Keratinocyte (primary cell): ENCODE data around the gene TSPAN16. TPM values are rescaled to one million over a fixed set of nuclear protein-coding genes. Genes with fewer than 3 reads are reported as not detected.
"Not testable (repeated sequence)": the region's sequence is repeated elsewhere in the genome, so short reads cannot be mapped to it uniquely, and the experiment has no call there.

Experiments
- DNase-seq: peaks from one replicate; pipeline ENCODE4 v3.0.0-alpha.2; 2011; ENCODE audit warnings: low read depth, missing footprints, low spot score
- FAIRE-seq: peaks from 2 replicates; lab custom pipeline; 2011; peaks lifted over from hg19 to GRCh38; lab: Jason Lieb, UNC
- H2AFZ ChIP-seq: 2 replicates; pipeline ENCODE4 v1.6.0; 2012; ENCODE audit warnings: low read length, control low read depth, inconsistent platforms; ENCODE audit not compliant: control insufficient read depth
- H3K27ac ChIP-seq: 2 replicates; pipeline ENCODE4 v1.5.1; 2011; ENCODE audit warnings: low read length; ENCODE audit not compliant: control insufficient read depth, insufficient read depth
- H3K27me3 ChIP-seq: 3 replicates; pipeline ENCODE4 v1.6.0; 2011; ENCODE audit warnings: low read length; ENCODE audit not compliant: control insufficient read depth, insufficient read depth; ENCODE audit errors: extremely low read depth
- H3K36me3 ChIP-seq, 2 experiments: 2 replicates in 1 of 2; 3 replicates in 1 of 2; pipeline ENCODE4 v1.5.1; 2011; ENCODE audit warnings: low read length in 2 of 2, mild to moderate bottlenecking in 1 of 2; ENCODE audit not compliant: control insufficient read depth in 2 of 2, insufficient read depth in 2 of 2; ENCODE audit errors: extremely low read depth in 1 of 2
- H3K4me1 ChIP-seq: 3 replicates; pipeline ENCODE4 v1.5.1; 2011; ENCODE audit warnings: low read length; ENCODE audit not compliant: control insufficient read depth, insufficient read depth; ENCODE audit errors: extremely low read depth
- H3K4me2 ChIP-seq: 3 replicates; pipeline ENCODE4 v1.6.0; 2011; ENCODE audit warnings: low read depth, low read length; ENCODE audit not compliant: control insufficient read depth, insufficient read depth; ENCODE audit errors: extremely low read depth
- H3K4me3 ChIP-seq, 3 experiments: fragments of 200-600 bp in 1 of 3; sonication (generic) in 1 of 3; 2 replicates in 2 of 3; 3 replicates in 1 of 3; pipeline ENCODE4 v1.5.1; 2011 to 2016; ENCODE audit warnings: low read length in 3 of 3, mild to moderate bottlenecking in 3 of 3, control low read depth in 2 of 3, inconsistent platforms in 1 of 3, low read depth in 1 of 3, mixed read lengths in 1 of 3, mixed run types in 1 of 3, moderate library complexity in 1 of 3; ENCODE audit not compliant: control insufficient read depth in 2 of 3, insufficient read depth in 2 of 3; ENCODE audit errors: extremely low read depth in 1 of 3
- H3K79me2 ChIP-seq: 2 replicates; pipeline ENCODE4 v1.6.0; 2012; ENCODE audit warnings: low read length; ENCODE audit not compliant: control insufficient read depth, insufficient read depth
- H3K9ac ChIP-seq: 3 replicates; pipeline ENCODE4 v1.6.0; 2011; ENCODE audit warnings: low read length; ENCODE audit not compliant: control insufficient read depth, insufficient read depth; ENCODE audit errors: extremely low read depth
- H3K9me1 ChIP-seq: 3 replicates; pipeline ENCODE4 v1.6.0; 2011; ENCODE audit warnings: low read length; ENCODE audit not compliant: control insufficient read depth, insufficient read depth; ENCODE audit errors: extremely low read depth
- H3K9me3 ChIP-seq: 2 replicates; pipeline ENCODE4 v1.5.1; 2012; ENCODE audit warnings: low read depth, low read length; ENCODE audit not compliant: control insufficient read depth
- H4K20me1 ChIP-seq: 3 replicates; pipeline ENCODE4 v1.6.0; 2011; ENCODE audit warnings: low read length; ENCODE audit not compliant: control insufficient read depth, insufficient read depth; ENCODE audit errors: extremely low read depth
- dilution Hi-C: fragments of 300-500 bp; cut with MboI; formaldehyde crosslinking; loops from one replicate; pipeline ENCODE4 v1.7.0; 2020; ENCODE audit warnings: low sequenced_read_pairs; ENCODE audit not compliant: extremely low pct_ligation_motif_present
- polyA plus RNA-seq, 5 experiments: library from polyadenylated mRNA; depleted of rRNA in 3 of 5; stranded (reverse) in 3 of 5; stranded (forward) in 1 of 5; unstranded in 1 of 5; fragments of >200 nt; gene quantifications; 1 replicate in 1 of 5; 2 replicates in 3 of 5; 3 replicates in 1 of 5; pipeline versions ENCODE4 v1.2.1 to v1.2.3, GENCODE V29; 2011 to 2012; ENCODE audit warnings: missing spikeins in 2 of 5, low read depth in 1 of 5, low replicate concordance in 1 of 5
- TF ChIP-seq, protein P1 (sequence below), 3 experiments: IDR thresholded peaks in 1 of 3; conservative IDR thresholded peaks in 1 of 3; optimal IDR thresholded peaks in 1 of 3; 2 replicates in 2 of 3; 3 replicates in 1 of 3; pipeline versions ENCODE3 to v1.5.1; 2011; ENCODE audit warnings: low read length in 3 of 3, mild to moderate bottlenecking in 3 of 3, moderate library complexity in 2 of 3, control low read depth in 1 of 3, inconsistent platforms in 1 of 3; ENCODE audit not compliant: insufficient read depth in 2 of 3; ENCODE audit errors: extremely low read depth in 1 of 3

TSPAN16 gene
- polyA plus RNA-seq, 1 donor (not counting 4 experiments of a cell fraction or from before 2014, with no cell fraction given) = not detected

DNA sequence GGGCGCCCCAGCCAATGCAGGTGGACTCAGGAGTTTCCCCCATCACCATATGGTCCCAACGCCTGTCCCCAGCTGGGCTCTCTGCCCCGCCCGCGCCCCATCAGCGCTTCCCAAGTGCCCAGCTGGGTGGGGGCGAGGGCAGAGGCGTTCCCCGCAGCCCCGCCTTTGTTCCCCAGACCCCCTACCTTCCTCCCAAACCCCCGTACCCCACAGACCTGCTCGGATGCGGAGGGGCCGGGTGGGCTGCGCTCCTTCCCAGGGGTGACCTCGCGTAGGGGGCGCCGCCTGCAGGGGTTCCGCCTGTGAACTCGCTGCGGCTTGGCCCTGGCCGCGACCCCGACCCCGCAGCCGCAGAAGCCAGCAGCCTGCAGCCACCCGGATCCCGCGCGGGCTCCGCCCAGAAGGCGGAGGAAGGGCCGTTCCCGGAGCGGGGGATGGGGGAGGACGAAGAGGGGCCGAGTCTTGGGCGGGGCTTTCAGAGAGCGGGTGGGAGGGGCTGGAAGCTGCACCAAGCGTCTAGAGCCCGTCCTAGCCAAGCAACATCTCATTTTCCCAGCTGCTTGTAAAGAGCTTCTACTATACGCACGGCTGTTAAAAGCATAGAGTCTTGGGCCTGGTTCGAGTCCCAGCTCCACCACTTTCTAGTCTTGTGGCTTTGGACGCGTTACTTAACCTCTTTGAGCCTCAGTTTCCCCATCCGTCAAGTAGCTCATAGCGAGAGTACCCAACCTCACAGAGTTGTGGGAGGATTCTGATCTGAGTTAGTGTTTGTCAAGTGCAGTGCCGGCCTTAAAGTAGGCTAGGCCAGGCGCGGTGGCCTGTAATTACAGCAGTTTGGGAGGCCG is 43.5 kb downstream of the TSPAN16 start, which contains the start of gene RAB3D:
Gene RAB3D (minus strand): TSS at position 404 of the 845 bp plus-strand sequence. CDS start 2,258 bp downstream, outside the sequence.
- Histone ChIP-seq H3K27me3 (no peaks in the 10 kb centered on the region), H3K27ac (peak within 1 kb of the TSS; percentile 2)

DNA sequence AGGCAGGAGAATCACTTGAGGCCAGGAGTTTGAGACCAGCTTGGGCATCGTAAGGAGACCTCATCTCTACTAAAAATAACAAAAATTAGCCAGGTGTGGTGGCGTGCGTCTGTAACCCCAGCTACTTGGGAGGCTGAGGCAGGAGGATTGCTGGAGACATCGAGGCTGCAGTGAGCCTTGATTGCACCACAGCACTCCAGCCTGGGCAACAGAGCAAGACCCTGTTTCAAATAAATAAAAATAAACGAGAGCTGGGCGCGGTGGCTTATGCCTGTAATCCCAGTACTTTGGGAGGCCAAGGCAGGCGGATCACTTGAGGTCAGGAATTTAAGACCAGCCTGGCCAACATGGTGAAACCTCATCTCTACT is 44.1 kb downstream of the TSPAN16 start:
- DNase-seq, H2AFZ ChIP-seq, dilution Hi-C loops, H3K9ac ChIP-seq, H3K27me3 ChIP-seq, H3K9me1 ChIP-seq, H3K4me2 ChIP-seq, H4K20me1 ChIP-seq, H3K27ac ChIP-seq, H3K9me3 ChIP-seq, FAIRE-seq: not testable (repeated sequence)
- H3K36me3 ChIP-seq = peaks cover 22 to 25% of the 10 kb centered on the region in 2 experiments
- H3K79me2 ChIP-seq = peaks cover 14% of the 10 kb centered on the region
- peaks cover 19% of the 10 kb centered on the region for H3K4me1 ChIP-seq
- peak overlapping the region in 1 of 3 experiments; percentile 81 for H3K4me3 ChIP-seq

More for the DNA sequence above, 43.5 kb downstream of the TSPAN16 start, which contains the start of gene RAB3D:
- peaks cover 3% of the 10 kb centered on the region for H3K9me1 ChIP-seq
- peak within 1 kb of the TSS; percentile 83 for H2AFZ ChIP-seq
- H3K4me2 ChIP-seq = peak within 1 kb of the TSS; percentile 94
- no peaks in the 10 kb centered on the region for H4K20me1 ChIP-seq
- FAIRE-seq (peak; percentile 82), DNase-seq (no peak)
- dilution Hi-C loops = no loop called here
- H3K4me3 ChIP-seq = peak within 1 kb of the TSS; percentile 81 to 98 (median 89)
- H3K9me3 ChIP-seq = no peaks in the 10 kb centered on the region
- peak within 1 kb of the TSS; percentile 68 for H3K9ac ChIP-seq
- TF ChIP-seq, protein P1, sequence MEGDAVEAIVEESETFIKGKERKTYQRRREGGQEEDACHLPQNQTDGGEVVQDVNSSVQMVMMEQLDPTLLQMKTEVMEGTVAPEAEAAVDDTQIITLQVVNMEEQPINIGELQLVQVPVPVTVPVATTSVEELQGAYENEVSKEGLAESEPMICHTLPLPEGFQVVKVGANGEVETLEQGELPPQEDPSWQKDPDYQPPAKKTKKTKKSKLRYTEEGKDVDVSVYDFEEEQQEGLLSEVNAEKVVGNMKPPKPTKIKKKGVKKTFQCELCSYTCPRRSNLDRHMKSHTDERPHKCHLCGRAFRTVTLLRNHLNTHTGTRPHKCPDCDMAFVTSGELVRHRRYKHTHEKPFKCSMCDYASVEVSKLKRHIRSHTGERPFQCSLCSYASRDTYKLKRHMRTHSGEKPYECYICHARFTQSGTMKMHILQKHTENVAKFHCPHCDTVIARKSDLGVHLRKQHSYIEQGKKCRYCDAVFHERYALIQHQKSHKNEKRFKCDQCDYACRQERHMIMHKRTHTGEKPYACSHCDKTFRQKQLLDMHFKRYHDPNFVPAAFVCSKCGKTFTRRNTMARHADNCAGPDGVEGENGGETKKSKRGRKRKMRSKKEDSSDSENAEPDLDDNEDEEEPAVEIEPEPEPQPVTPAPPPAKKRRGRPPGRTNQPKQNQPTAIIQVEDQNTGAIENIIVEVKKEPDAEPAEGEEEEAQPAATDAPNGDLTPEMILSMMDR (optimal IDR thresholded peaks at IDR 0.05 in 1 of 3, IDR thresholded peaks at IDR 0.05 in 1 of 3, conservative IDR thresholded peaks at IDR 0.05 in 1 of 3; ENCODE audit: extremely low read depth in 1 of 3, insufficient read depth in 2 of 3, low read length in 3 of 3) = no peak
- H3K79me2 ChIP-seq = peaks cover 14% of the 10 kb centered on the region
- H3K4me1 ChIP-seq = peaks cover 15% of the 10 kb centered on the region
- peaks cover 24 to 27% of the 10 kb centered on the region in 2 experiments for H3K36me3 ChIP-seq
